DMS153 treated with DMSO at 0.1 percent for 48 hours (cell line): ENCODE measurements around the gene PCDH9.
"Not testable (repeated sequence)": the region's sequence is repeated elsewhere in the genome, so short reads cannot be mapped to it uniquely, and the experiment has no call there.

Source experiments
- DNase-seq: peaks from one replicate; lab custom pipeline; 2025; ENCODE audit not compliant: unreplicated experiment; lab: John Stamatoyannopoulos, UW

Gene PCDH9

DNA sequence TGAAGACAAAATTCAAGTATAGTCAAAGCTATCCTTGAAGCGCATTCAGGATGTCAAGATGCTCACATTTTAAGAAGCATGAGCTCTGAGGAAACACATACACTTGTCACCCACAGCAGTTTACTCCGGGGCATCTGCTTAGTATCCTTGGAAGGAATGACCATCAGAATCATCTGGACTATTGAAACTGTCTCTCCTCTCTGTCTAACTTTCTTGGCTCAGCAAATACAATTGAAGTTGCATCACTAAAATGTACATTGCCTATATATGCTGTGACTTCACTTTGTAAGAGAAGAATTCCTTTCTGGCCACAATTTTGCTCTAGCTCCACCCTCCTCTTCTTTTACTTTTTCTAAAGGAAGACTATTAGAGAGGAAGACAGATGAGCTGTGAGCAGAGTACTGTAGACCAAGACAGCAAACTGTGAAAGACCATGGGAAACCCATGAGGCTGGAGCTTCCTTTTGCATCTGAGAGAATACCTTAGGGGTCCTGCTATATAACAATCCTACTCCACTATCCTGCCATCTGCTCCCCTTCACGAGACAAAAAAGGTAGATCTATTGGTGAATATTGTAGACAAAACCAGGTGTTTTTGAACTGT, 906.3 kb downstream of the PCDH9 start:
- no peak for DNase-seq

DNA sequence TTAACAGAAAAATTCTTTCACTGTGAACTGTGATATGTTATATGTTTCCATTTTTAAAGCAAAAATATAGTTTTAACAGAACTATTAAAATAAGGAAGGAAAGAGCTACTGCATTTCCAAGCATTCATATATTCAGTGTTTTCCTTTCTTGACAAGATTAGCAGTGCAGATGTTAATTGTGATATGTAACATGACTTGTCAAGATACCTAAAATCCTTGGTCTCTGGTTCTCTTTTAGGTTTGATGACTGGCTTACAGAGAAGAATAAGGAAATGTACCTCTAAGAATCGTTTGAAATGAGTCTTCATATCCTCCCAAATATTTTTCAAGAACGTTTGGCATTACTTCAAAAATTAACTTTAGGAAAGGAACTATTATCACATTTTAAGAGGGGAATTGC, 907.2 kb downstream of the PCDH9 start:
- DNase-seq = no peak

- DNase-seq = no peak
These were observed 907.9 kb downstream of the PCDH9 start for GRCh38 chr13:66322193-66322740.

GRCh38 chr13:66314911-66315310, 915.2 kb downstream of the PCDH9 start:
- no peak for DNase-seq

DNA sequence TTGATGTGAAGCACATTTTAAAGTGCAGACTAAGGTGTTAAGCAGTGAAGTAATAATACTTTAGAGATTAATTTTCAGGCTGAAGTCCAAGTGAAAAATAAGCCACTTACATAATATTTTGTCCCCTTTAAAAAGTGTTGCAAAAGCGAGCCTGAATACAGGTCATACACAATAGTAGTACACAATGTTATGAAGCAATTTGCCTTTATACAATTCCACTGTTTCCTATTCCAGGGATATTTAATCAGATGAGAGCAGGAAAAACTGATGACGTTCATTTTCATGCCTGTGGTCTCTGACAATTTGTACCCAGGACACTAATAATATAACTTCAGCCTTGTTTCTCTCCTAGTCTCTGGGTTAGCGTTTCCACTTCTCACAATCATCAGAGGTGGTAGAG, 916.7 kb downstream of the PCDH9 start:
- no peak for DNase-seq

GRCh38 chr13:66312312-66313087, 917.6 kb downstream of the PCDH9 start:
- DNase-seq = peak; percentile 47

GRCh38 chr13:66305961-66306617, 924.0 kb downstream of the PCDH9 start:
- DNase-seq = no peak

- no peak for DNase-seq
These were observed 928.7 kb downstream of the PCDH9 start for GRCh38 chr13:66301482-66301881.

DNA sequence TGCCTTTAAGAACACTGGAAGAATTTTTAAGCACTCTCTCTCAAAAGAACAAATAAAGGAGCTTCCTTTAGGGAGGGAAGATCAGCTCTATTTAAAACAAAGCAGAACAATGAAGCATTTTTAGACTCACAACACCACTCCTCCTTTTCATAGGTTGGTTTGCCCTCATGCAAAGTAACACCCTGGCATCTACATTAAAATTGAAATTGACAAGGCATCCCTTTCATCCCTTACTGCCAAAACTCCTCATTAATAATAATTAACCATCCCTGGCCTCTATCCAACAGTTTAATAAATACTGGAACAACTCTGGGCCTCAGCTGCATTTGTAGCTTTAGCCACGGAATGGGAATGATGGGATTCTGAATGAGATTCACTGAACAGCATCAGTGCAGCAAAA, 929.1 kb downstream of the PCDH9 start:
- DNase-seq = no peak

DNA sequence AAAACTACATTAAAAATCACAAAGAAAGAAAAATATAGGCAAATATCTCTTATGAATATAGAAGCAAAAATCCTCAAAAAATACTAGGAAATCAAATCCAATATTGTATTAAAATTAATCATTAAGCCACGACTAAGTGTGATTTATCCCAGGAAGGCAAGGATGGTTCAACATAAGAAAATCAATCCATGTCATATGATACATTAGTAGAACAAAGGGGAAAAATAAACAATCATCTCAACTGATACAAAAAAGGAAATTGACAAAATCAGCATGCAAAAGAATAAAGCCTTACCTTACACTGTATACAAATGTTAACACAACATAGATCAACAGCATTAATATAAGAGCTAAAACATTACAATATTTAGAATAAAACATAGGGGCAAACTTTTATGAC, 933.3 kb downstream of the PCDH9 start:
- no peak for DNase-seq

DNA sequence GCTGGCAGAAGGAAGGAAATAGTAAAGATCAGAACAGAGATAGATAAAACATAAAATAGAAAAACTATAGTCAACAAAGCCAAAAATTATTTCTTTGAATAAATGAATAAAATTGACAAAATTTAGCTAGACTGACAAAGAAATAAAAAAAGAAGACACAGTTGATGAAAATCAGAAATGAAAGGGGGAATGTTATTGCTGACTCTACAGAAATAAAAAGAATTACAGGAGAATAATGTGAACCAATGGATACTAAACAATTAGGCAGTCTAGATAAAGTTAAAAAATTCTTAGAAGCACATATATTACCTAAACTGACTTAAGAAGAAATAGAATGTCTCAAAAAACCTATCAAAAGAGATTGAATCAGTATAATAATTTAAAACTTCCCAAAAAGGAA, 933.8 kb downstream of the PCDH9 start:
- no peak for DNase-seq

- not testable (repeated sequence) for DNase-seq
These were observed 943.3 kb downstream of the PCDH9 start for GRCh38 chr13:66286806-66287205.

GRCh38 chr13:66275416-66275815, 954.7 kb downstream of the PCDH9 start:
- no peak for DNase-seq

- no peak for DNase-seq
These were observed 957.1 kb downstream of the PCDH9 start for GRCh38 chr13:66273011-66273410.

DNA sequence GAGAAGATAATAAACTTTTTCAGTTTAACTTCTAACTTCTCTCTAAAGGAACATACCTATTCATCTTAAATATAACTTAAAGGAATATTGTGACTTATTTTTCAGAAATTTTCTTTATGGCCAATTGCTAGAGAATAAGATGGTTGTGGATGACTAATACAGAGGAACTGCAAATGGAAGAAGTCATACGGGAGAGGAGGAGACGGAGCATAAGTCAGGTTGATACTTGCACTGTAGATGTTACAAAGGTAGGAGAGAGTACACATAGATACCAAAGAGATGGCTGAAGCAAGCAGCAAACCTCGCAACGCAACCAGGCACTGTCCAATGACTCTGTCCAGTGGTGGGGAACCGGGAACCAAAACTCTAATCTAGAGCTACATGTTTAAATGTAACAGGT, 963.4 kb downstream of the PCDH9 start:
- DNase-seq = no peak

DNA sequence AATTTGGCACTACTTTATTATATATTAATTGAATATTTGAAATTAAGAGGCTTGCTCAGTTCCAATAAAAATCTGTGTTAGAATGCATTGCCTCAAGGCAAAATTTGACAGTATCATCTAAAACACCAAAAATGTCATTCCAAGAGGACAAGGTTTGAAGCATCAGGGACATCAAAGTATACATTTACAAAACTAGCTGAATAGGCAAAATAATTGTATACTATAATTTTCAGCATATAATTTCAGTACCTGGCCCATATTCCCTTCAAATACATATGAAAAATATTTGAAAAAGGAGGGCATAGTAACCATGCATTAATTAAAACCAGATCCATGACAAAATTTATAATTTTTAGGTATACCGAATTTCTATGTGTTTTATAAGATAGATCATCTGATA, 963.8 kb downstream of the PCDH9 start:
- no peak for DNase-seq

- no peak for DNase-seq
These were observed 964.8 kb downstream of the PCDH9 start for GRCh38 chr13:66265371-66265770.

GRCh38 chr13:66264971-66265370, 965.2 kb downstream of the PCDH9 start:
- DNase-seq = no peak

DNA sequence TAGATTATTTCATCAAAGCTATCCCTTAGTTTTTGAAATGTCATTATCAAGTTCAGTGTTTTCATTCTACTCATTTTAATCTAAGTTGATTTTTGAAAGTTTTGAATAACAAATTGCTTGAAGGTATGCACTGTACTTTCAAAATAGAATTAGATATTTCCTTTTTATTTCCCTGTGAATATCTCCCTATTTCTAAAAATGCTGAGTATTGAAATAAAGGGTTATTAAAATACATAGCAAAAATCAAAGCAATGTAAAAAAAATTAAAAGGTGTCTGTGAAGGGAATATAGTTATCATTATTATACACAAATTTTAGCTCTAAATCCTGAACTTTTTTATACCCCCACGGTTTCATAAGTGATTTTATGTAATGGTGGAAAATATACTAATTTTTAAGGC, 967.8 kb downstream of the PCDH9 start:
- DNase-seq = no peak

- DNase-seq = not testable (repeated sequence)
These were observed 970.7 kb downstream of the PCDH9 start for GRCh38 chr13:66259426-66259825.
